MG63 (cell line): ENCODE results near the gene FFAR1. TPM values are rescaled to one million over a fixed set of nuclear protein-coding genes. Genes with fewer than 3 reads are reported as not detected.

Experiments used
- DNase-seq: peaks from one replicate; pipeline ENCODE4 v3.0.0-alpha.2; 2020
- H3K27me3 ChIP-seq: fragments of 250-450 bp; sonication (Bioruptor Pico); 2 replicates; pipeline ENCODE4 v1.5.1; 2020; ENCODE audit warnings: mild to moderate bottlenecking, moderate library complexity
- H3K36me3 ChIP-seq: fragments of 250-450 bp; sonication (Bioruptor Pico); 2 replicates; pipeline ENCODE4 v1.5.1; 2020; ENCODE audit warnings: mild to moderate bottlenecking, moderate library complexity
- H3K4me3 ChIP-seq: fragments of 250-450 bp; sonication (Bioruptor Pico); 2 replicates; pipeline ENCODE4 v1.5.1; 2020; ENCODE audit warnings: mild to moderate bottlenecking, moderate library complexity
- H3K9me3 ChIP-seq: fragments of 250-450 bp; sonication (Bioruptor Pico); 2 replicates; pipeline ENCODE4 v1.5.1; 2020; ENCODE audit warnings: mild to moderate bottlenecking, moderate library complexity
- total RNA-seq: library from RNA; depleted of rRNA; stranded (reverse); fragments of >200 nt; shearing (Covaris generic); gene quantifications from 2 replicates; pipeline ENCODE4 v1.2.3, GENCODE V29; 2014; ENCODE audit warnings: low replicate concordance; rRNA removed

Gene FFAR1, protein sequence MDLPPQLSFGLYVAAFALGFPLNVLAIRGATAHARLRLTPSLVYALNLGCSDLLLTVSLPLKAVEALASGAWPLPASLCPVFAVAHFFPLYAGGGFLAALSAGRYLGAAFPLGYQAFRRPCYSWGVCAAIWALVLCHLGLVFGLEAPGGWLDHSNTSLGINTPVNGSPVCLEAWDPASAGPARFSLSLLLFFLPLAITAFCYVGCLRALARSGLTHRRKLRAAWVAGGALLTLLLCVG (N-terminal part only)
- not detected in 2 replicates for total RNA-seq

DNA sequence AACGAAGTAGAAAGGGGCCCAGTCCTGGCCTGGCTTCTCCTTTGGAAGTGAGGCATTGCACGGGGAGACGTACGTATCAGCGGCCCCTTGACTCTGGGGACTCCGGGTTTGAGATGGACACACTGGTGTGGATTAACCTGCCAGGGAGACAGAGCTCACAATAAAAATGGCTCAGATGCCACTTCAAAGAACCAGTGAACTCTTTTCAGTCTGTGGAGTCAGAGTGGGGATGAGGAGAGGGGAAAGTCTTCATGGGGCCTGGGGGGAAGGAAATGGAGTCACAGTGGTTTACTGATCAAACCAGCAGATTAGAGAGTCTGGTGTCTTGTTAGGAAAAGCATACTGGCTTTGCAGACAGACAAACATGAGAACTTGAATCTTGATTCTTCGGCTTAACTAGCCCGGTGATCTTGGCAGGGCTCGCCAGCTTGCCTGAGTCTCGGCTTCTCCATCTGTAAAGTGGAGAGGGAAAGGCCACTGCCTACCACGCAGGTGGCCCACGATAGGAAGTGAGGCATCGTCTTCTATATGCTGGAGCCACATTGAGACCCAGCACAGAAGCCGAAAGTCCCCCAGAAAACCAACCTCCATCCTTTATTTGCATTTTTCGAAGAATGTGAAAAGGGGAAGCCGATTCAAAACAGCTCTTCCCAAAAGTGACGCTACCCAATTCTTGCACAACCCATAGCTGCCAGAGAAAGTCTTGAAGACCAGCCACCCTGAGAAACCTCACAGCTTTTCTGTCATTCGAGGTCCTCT is at the start of gene FFAR1:
TSS of gene FFAR1 (plus strand) at position 732 of the 759 bp plus-strand sequence. CDS start 3,650 bp downstream, outside the sequence.
- H3K4me3 ChIP-seq: no peak within 1 kb of the TSS
- DNase-seq: no peak
- no peaks in the 10 kb centered on the region for H3K9me3 ChIP-seq
- no peaks in the 10 kb centered on the region for H3K36me3 ChIP-seq
- H3K27me3 ChIP-seq: peaks cover 20% of the 10 kb centered on the region

GRCh38 chr19:35297922-35298321 is 49.8 kb upstream of the FFAR1 start:
- no peak for DNase-seq
- Histone ChIP-seq H3K36me3 (no peaks in the 10 kb centered on the region), H3K4me3 (no peak overlapping the region), H3K9me3 (no peaks in the 10 kb centered on the region), H3K27me3 (peaks cover 6% of the 10 kb centered on the region; the same call in 1 of the 2 replicates)

GRCh38 chr19:35298561-35298972 is 49.1 kb upstream of the FFAR1 start:
- no peak for DNase-seq
- Histone ChIP-seq H3K9me3 (no peaks in the 10 kb centered on the region), H3K27me3 (no peaks in the 10 kb centered on the region; the same call in 1 of the 2 replicates), H3K36me3 (no peaks in the 10 kb centered on the region), H3K4me3 (no peak overlapping the region)

DNA sequence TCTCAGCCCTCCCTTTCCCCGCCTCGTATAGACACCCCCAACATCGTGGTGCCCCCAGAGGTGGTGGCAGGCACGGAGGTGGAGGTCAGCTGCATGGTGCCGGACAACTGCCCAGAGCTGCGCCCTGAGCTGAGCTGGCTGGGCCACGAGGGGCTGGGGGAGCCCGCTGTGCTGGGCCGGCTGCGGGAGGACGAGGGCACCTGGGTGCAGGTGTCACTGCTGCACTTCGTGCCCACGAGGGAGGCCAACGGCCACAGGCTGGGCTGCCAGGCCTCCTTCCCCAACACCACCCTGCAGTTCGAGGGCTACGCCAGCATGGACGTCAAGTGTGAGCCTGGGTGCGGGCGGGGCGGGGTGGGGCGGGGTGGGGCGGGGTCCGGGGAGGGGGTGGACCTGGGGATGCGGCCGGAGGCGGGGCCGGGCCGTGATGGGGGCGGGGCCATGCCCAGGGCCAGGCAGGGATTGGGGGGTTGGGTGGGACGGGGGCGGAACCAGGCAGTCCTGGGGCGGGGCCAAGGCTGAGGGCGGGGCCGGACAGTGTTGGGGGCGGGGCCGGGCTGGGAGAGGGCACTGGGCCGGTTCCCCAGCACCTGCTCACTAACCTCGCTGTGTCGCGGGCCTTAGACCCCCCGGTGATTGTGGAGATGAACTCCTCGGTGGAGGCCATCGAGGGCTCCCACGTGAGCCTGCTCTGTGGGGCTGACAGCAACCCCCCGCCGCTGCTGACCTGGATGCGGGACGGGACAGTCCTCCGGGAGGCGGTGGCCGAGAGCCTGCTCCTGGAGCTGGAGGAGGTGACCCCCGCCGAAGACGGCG is 48.0 kb upstream of the FFAR1 start:
- H3K36me3 ChIP-seq: no peaks in the 10 kb centered on the region
- DNase-seq: no peak
- no peak overlapping the region for H3K4me3 ChIP-seq
- no peaks in the 10 kb centered on the region for H3K9me3 ChIP-seq
- no peaks in the 10 kb centered on the region for H3K27me3 ChIP-seq

GRCh38 chr19:35300339-35300649 is 47.4 kb upstream of the FFAR1 start:
- no peak for DNase-seq
- H3K36me3 ChIP-seq: no peaks in the 10 kb centered on the region
- no peaks in the 10 kb centered on the region for H3K27me3 ChIP-seq
- H3K4me3 ChIP-seq: no peak overlapping the region
- H3K9me3 ChIP-seq: no peaks in the 10 kb centered on the region

- no peak overlapping the region for H3K4me3 ChIP-seq
- H3K27me3 ChIP-seq: no peaks in the 10 kb centered on the region
- DNase-seq: no peak
- no peaks in the 10 kb centered on the region for H3K36me3 ChIP-seq
- H3K9me3 ChIP-seq: no peaks in the 10 kb centered on the region
Observed at GRCh38 chr19:35301961-35302360, 45.7 kb upstream of the FFAR1 start.

DNA sequence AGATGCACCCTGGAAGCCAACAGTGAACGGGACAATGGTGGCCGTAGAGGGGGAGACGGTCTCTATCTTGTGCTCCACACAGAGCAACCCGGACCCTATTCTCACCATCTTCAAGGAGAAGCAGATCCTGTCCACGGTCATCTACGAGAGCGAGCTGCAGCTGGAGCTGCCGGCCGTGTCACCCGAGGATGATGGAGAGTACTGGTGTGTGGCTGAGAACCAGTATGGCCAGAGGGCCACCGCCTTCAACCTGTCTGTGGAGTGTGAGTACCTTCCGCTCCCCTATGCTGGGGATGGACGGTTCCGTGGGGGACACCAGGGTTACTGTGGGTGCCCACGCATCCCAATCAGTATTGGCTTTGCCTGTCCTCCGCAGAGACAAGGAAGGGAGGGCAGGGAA is 45.3 kb upstream of the FFAR1 start:
- no peak for DNase-seq
- H3K4me3 ChIP-seq: no peak overlapping the region
- no peaks in the 10 kb centered on the region for H3K27me3 ChIP-seq
- H3K36me3 ChIP-seq: no peaks in the 10 kb centered on the region
- H3K9me3 ChIP-seq: no peaks in the 10 kb centered on the region

GRCh38 chr19:35303357-35303915 is 44.3 kb upstream of the FFAR1 start:
- Histone ChIP-seq H3K4me3 (no peak overlapping the region), H3K27me3 (no peaks in the 10 kb centered on the region), H3K36me3 (no peaks in the 10 kb centered on the region), H3K9me3 (no peaks in the 10 kb centered on the region)
- no peak for DNase-seq

- no peak for DNase-seq
- no peaks in the 10 kb centered on the region for H3K36me3 ChIP-seq
- H3K27me3 ChIP-seq: no peaks in the 10 kb centered on the region
- no peak overlapping the region for H3K4me3 ChIP-seq
- no peaks in the 10 kb centered on the region for H3K9me3 ChIP-seq
Observed at GRCh38 chr19:35304036-35304435, 43.7 kb upstream of the FFAR1 start.

DNA sequence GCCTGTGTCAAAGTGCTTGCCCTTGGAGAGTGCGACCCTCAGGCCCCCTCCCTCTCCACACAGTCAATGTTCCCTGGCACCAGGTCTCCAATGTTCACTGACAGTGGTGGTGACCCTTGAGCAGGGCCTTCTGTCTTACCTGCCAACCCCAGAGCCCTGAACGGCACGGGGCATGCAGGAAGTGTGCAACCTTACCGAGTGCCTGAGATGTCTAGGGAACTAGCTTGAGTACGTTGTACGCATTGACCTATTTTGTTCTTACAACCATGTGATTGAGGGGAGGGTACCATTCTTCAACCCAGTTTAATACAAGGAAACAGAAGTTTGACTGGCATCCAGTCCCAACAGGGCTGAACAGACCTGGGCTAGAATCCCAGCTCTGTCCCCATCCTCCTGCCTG is 42.5 kb upstream of the FFAR1 start:
- Histone ChIP-seq H3K4me3 (no peak overlapping the region), H3K36me3 (no peaks in the 10 kb centered on the region), H3K9me3 (no peaks in the 10 kb centered on the region), H3K27me3 (no peaks in the 10 kb centered on the region)
- DNase-seq: no peak

DNA sequence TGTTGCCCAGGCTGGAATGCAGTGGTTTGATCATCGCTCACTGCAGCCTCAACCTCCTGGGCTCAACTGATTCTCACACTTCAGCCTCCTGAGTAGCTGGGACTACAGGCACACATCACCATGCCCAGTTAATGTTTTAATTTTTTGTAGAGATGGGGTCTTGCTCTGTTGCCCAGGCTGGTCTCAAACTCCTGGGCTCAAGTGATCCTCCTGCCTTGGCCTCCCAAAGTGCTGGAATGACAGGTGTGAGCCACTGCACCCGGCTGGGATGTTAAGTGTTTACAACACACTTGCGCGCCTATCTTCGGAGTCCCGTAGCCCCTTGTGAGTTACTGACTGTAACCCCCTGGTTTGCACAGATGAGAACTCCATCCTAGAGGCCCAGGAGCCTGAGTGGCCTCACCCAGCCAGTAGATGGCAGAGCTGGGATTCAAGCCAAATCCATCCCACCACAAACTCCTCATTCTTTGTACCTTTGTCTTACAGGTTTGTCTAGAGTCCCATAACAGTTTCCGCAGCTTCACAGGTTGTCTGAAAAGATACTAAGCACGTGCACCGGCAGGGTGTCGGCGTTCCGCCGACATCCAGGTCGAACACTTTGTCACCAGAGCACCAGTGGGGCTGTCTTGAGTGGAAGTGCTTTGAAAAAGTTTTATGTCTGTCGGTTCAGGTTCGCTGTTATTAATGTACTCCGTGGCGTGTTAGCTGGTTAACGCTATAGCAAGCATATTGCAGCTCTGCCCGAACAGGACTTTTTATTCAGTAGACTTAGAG is 41.0 kb upstream of the FFAR1 start:
- Histone ChIP-seq H3K36me3 (no peaks in the 10 kb centered on the region), H3K27me3 (no peaks in the 10 kb centered on the region), H3K9me3 (no peaks in the 10 kb centered on the region), H3K4me3 (no peak overlapping the region)
- DNase-seq: no peak

- H3K27me3 ChIP-seq: no peaks in the 10 kb centered on the region
- DNase-seq: no peak
- H3K9me3 ChIP-seq: no peaks in the 10 kb centered on the region
- no peak overlapping the region for H3K4me3 ChIP-seq
- H3K36me3 ChIP-seq: no peaks in the 10 kb centered on the region
Observed at GRCh38 chr19:35307931-35308330, 39.8 kb upstream of the FFAR1 start.

- Histone ChIP-seq H3K36me3 (no peaks in the 10 kb centered on the region), H3K9me3 (no peaks in the 10 kb centered on the region), H3K27me3 (no peaks in the 10 kb centered on the region), H3K4me3 (no peak overlapping the region)
- no peak for DNase-seq
Observed at GRCh38 chr19:35308910-35309309, 38.8 kb upstream of the FFAR1 start.

- Histone ChIP-seq H3K9me3 (no peaks in the 10 kb centered on the region), H3K36me3 (no peaks in the 10 kb centered on the region), H3K4me3 (no peak overlapping the region), H3K27me3 (no peaks in the 10 kb centered on the region)
- DNase-seq: no peak
Observed at GRCh38 chr19:35309481-35310279, 38.0 kb upstream of the FFAR1 start.

DNA sequence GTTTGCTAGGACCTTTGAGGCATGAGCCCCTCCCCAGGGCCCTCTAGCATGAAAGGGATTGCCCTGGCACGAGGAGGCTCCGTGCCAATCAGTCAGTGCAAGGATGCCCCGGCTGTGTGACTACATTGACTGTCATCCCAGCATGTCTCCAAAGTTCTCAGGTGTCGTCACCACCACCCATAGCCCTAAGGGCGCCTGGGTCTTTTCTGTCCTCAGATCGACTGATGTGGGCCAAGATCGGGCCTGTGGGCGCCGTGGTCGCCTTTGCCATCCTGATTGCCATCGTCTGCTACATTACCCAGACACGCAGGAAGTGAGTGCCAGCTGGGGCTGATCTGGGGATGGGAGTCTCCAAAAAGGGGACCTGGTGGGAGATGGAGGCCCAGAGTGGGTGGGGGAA is 37.4 kb upstream of the FFAR1 start:
- DNase-seq: no peak
- Histone ChIP-seq H3K4me3 (no peak overlapping the region), H3K27me3 (no peaks in the 10 kb centered on the region), H3K36me3 (no peaks in the 10 kb centered on the region), H3K9me3 (no peaks in the 10 kb centered on the region)
